Esophagus muscularis mucosa (tissue), 4 donors: Measurements from ENCODE around the gene LMLN. TPM values are rescaled to one million over a fixed set of nuclear protein-coding genes. Genes with fewer than 3 reads are reported as not detected.

Source experiments
- DNase-seq: peaks from one replicate; pipeline ENCODE4 v3.0.0-alpha.2; 2017; ENCODE audit errors: extremely low spot score
- H3K27ac ChIP-seq, 4 donors: fragments of 200-600 bp; sonication (generic); replicated peaks in 1 of 4; 1 replicate in 3 of 4; 2 replicates in 1 of 4; pipeline ENCODE4 v1.5.1; 2016 to 2019; ENCODE audit warnings: mild to moderate bottlenecking in 1 of 4
- H3K27me3 ChIP-seq, 4 donors: fragments of 200-600 bp; sonication (generic); one replicate each; pipeline versions ENCODE4 v1.5.1 to v1.6.0; 2016 to 2019
- H3K36me3 ChIP-seq, 4 donors: fragments of 200-600 bp; sonication (generic); one replicate each; pipeline ENCODE4 v1.5.1; 2016 to 2019
- H3K4me1 ChIP-seq, 4 donors: fragments of 200-600 bp; sonication (generic); one replicate each; pipeline ENCODE4 v1.5.1; 2016 to 2019
- H3K4me3 ChIP-seq, 4 donors: fragments of 200-600 bp; sonication (generic); 1 replicate in 2 of 4; 2 replicates in 2 of 4; pipeline ENCODE4 v1.5.1; 2016 to 2019; ENCODE audit warnings: mild to moderate bottlenecking in 4 of 4, moderate library complexity in 1 of 4
- H3K9me3 ChIP-seq, 4 donors: fragments of 200-600 bp; sonication (generic); 1 replicate in 3 of 4; 2 replicates in 1 of 4; pipeline ENCODE4 v1.5.1; 2016 to 2019
- CTCF ChIP-seq, 3 experiments: fragments of 200-600 bp in 2 of 3; fragments of 450-650 bp in 1 of 3; sonication (generic) in 2 of 3; IDR thresholded peaks; one replicate each; pipeline ENCODE4 v1.5.1; 2017 to 2019; ENCODE audit warnings: antibody characterized with exemption in 3 of 3, mild to moderate bottlenecking in 2 of 3, moderate library complexity in 1 of 3
- EP300 ChIP-seq: sonication (generic); formaldehyde crosslinking; IDR thresholded peaks from one replicate; pipeline ENCODE4 v1.6.1; 2017; ENCODE audit warnings: antibody characterized with exemption
- POLR2A ChIP-seq: fragments of 450-650 bp; IDR thresholded peaks from one replicate; pipeline ENCODE4 v1.6.1; 2017; ENCODE audit warnings: antibody characterized with exemption, moderate library complexity, mild to moderate bottlenecking, low read depth
- POLR2AphosphoS5 ChIP-seq, 2 donors: sonication (generic); formaldehyde crosslinking; IDR thresholded peaks; one replicate each; pipeline ENCODE4 v1.6.1; 2017; ENCODE audit warnings: antibody characterized with exemption in 2 of 2
- WGBS: methylation state at CpG from one replicate; pipeline ENCODE4 v1.1.5; 2018; 5-methylcytosine and 5-hydroxymethylcytosine counted together
- intact Hi-C: fragments of 100-400 bp; cut with DNase I; formaldehyde crosslinking; loops from one replicate; pipeline ENCODE4 v1.15.1; 2023
- total RNA-seq, 4 donors: library from RNA; depleted of rRNA; stranded (reverse); fragments of >200 nt; gene quantifications; one replicate each; pipeline versions ENCODE4 v1.1.0 to v1.2.1, GENCODE V29; 2016

The LMLN gene
- total RNA-seq, 4 donors from 2014 or later, result 4.1 to 5.5 (median 4.6) TPM

- H3K27me3 ChIP-seq, result no peaks in the 10 kb centered on the region
- no peak for DNase-seq
- TF ChIP-seq POLR2A (no peak), EP300 (no peak), CTCF (IDR thresholded peaks at IDR 0.05) (no peak), POLR2AphosphoS5 (IDR thresholded peaks at IDR 0.05) (no peak)
- intact Hi-C loops, result no loop called here
- H3K4me1 ChIP-seq, result no peaks in the 10 kb centered on the region
- no peak overlapping the region for H3K4me3 ChIP-seq
- H3K27ac ChIP-seq, result no peak overlapping the region
- H3K9me3 ChIP-seq, result no peaks in the 10 kb centered on the region
- 95% methylated on average over 1 of the region's 1 CpG for WGBS
- peaks cover 0 to 48% (median 18%) of the 10 kb centered on the region in 4 donors for H3K36me3 ChIP-seq
These were observed 23.1 kb downstream of the LMLN start for GRCh38 chr3:197983076-197983475.

GRCh38 chr3:197989651-197990050, 29.6 kb downstream of the LMLN start:
- TF ChIP-seq POLR2A, result no peak
- TF ChIP-seq CTCF (IDR thresholded peaks at IDR 0.05), result no peak
- TF ChIP-seq EP300, result no peak
- TF ChIP-seq POLR2AphosphoS5 (IDR thresholded peaks at IDR 0.05), result no peak
- Histone ChIP-seq H3K27me3 (no peaks in the 10 kb centered on the region), H3K27ac (no peak overlapping the region), H3K4me1 (peaks cover 0 to 5% (median 1%) of the 10 kb centered on the region in 4 donors), H3K9me3 (no peaks in the 10 kb centered on the region), H3K4me3 (no peak overlapping the region), H3K36me3 (peaks cover 0 to 28% (median 18%) of the 10 kb centered on the region in 4 donors)
- intact Hi-C loops, result no loop called here
- WGBS, result 67% methylated on average over 4 of the region's 4 CpGs
- DNase-seq, result no peak

- intact Hi-C loops, result no loop called here
- TF ChIP-seq CTCF (IDR thresholded peaks at IDR 0.05) (no peak), EP300 (no peak), POLR2A (no peak), POLR2AphosphoS5 (IDR thresholded peaks at IDR 0.05) (no peak)
- Histone ChIP-seq H3K27me3 (no peaks in the 10 kb centered on the region), H3K4me3 (no peak overlapping the region), H3K36me3 (peaks cover 0 to 33% (median 9%) of the 10 kb centered on the region in 4 donors), H3K9me3 (no peaks in the 10 kb centered on the region), H3K4me1 (peaks cover 0 to 2% (median 0%) of the 10 kb centered on the region in 4 donors), H3K27ac (no peak overlapping the region)
- WGBS, result 100% methylated on average over 1 of the region's 1 CpG
- no peak for DNase-seq
These were observed 34.7 kb downstream of the LMLN start for GRCh38 chr3:197994736-197995135.

- Histone ChIP-seq H3K4me3 (no peak overlapping the region), H3K27me3 (no peaks in the 10 kb centered on the region), H3K36me3 (peaks cover 0 to 46% (median 4%) of the 10 kb centered on the region in 4 donors), H3K27ac (no peak overlapping the region), H3K9me3 (no peaks in the 10 kb centered on the region), H3K4me1 (no peaks in the 10 kb centered on the region)
- WGBS, result 94% methylated on average over 5 of the region's 5 CpGs
- no peak for TF ChIP-seq EP300
- no peak for TF ChIP-seq POLR2A
- TF ChIP-seq POLR2AphosphoS5 (IDR thresholded peaks at IDR 0.05), result no peak
- no peak for TF ChIP-seq CTCF (IDR thresholded peaks at IDR 0.05)
- no peak for DNase-seq
- intact Hi-C loops, result no loop called here
These were observed 36.8 kb downstream of the LMLN start for GRCh38 chr3:197996855-197997254.

GRCh38 chr3:197997936-197998335, 37.9 kb downstream of the LMLN start:
- WGBS, result 98% methylated on average over 3 of the region's 3 CpGs
- Histone ChIP-seq H3K4me1 (no peaks in the 10 kb centered on the region), H3K4me3 (no peak overlapping the region), H3K27ac (no peak overlapping the region), H3K36me3 (peaks cover 0 to 56% (median 4%) of the 10 kb centered on the region in 4 donors), H3K27me3 (no peaks in the 10 kb centered on the region), H3K9me3 (no peaks in the 10 kb centered on the region)
- DNase-seq, result no peak
- no peak for TF ChIP-seq POLR2A
- intact Hi-C loops, result no loop called here
